GM18519 (cell line): Measurements from ENCODE around the gene DDX56.
"Not testable (repeated sequence)": the region's sequence is repeated elsewhere in the genome, so short reads cannot be mapped to it uniquely, and the experiment has no call there.

Experiments
- ATAC-seq: cut with Tn5 transposase; IDR thresholded peaks from one replicate; pipeline ENCODE4 v1.9.1; 2021; ENCODE audit warnings: mild to moderate bottlenecking, moderate library complexity; ENCODE audit not compliant: unreplicated experiment, low FRiP score

Gene DDX56

DNA sequence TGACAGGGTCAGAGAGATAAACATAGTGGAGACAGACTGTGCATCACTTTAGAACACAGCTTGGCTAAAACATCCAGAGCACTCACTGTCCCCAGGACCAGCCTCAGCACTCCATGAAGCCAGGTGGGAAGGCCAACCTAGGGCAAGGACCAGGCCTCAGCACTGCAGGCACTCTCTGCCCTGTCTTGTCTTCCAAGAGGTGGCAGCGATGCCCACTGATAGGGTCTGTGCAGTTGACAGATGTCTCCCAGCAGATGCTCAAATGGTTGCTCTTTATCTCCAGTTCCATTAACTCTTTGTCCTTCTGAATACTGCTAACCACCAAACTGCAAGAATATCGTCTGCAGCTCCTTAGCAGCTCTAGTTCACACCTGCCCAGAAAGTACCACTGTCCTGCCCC is 9.1 kb downstream of the DDX56 start:
- ATAC-seq = no peak

DNA sequence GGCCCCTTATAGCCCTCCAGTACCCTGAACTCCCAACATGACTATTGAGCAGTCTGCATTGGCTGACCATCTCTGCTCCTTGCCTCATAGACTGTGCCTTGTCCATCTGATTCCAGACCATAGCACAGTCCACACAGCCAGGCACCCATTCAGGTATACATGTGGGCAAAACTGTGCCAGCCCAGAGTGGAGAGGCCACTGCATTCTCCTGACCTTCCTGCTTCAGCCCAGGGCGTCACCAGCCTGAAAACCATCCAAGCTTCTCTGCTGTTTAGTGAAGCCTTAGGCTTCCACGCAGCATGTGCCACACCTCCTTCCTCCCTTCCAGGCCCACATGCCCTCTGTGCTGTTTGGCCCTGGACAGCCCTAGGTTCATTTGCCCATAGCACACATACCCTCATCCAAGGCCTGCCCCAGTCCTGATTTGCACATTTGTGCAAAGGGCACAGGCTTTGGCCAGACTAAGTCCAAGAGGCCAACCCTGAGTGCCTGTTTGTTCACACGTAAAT is 10.5 kb downstream of the DDX56 start:
- no peak for ATAC-seq

DNA sequence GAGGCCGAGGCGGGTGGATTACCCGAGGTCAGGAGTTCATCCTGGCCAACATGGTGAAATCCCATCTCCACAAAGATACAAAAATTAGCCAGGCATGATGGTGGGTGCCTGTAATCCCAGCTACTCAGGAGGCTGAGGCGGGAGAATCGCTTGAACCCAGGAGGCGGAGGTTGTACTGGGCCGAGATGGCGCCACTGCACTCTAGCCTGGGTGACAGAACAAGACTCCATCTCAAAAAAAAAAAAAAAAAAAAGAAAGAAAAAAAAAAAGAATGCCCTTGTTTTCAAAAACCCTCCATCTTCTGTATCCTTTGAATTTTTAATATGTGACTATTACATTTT is 11.1 kb downstream of the DDX56 start:
- not testable (repeated sequence) for ATAC-seq

- ATAC-seq = no peak
Measured at GRCh38 chr7:44561962-44562621, 11.6 kb downstream of the DDX56 start.

DNA sequence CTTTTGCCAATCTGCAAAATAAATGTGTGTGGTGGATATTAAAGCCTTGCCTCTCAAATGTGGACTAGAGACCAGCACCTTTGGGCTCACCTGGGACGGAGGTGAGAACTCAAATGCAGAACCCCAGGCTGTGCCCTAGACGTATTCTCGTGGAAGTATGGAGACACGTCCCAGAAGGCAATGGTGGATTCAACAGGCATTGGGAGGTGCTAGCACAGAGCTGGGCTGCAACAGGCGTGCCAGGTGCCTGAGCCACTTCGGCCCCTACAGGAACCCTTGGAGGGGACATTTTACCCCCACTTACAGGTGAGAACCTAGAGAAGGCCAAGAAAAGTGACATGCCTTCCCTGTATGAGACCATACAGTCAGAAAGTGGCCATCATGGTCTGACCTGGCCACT is 12.2 kb downstream of the DDX56 start:
- ATAC-seq = no peak

DNA sequence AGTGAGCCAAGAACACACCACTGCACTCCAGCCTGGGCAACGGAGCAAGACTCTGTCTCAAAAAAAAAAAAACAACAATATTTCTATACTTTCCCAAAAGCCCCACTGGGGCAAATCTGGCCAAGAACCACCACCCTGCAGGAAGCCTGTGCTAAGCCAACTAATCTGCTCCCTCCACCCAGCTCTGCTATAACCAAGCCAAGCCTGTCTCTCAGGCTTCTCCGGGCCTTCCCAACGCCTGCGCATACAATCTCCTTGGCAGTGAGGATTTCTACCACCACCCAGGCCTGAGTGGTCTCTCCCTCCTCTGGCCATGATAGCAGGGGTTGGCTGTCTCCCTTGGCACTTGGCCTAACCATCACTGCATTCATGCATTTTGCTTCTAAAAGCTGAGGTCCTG is 14.2 kb downstream of the DDX56 start:
- ATAC-seq = no peak

- ATAC-seq = no peak
Measured at GRCh38 chr7:44557485-44557884, 16.2 kb downstream of the DDX56 start.

DNA sequence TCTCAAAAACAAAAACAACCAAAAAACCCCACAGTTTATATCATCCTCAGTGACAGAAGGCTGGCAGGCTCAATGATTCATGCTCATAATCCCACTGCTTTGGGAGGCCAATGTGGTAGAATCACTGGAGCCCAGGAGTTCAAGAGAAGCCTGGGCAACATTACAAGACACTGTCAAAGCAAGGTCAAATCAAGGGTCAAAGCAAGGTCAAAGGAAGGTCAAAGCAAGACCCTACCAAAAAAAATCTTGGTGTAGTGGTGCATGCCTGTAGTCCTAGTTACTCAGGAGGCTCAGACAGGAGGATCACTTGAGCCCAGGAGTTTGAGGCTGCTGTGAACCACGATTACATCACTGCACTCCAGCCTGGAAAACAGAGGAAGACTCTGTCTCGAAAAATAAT is 18.4 kb downstream of the DDX56 start:
- ATAC-seq = no peak

GRCh38 chr7:44552473-44553005 is 21.2 kb downstream of the DDX56 start:
- ATAC-seq = not testable (repeated sequence)

DNA sequence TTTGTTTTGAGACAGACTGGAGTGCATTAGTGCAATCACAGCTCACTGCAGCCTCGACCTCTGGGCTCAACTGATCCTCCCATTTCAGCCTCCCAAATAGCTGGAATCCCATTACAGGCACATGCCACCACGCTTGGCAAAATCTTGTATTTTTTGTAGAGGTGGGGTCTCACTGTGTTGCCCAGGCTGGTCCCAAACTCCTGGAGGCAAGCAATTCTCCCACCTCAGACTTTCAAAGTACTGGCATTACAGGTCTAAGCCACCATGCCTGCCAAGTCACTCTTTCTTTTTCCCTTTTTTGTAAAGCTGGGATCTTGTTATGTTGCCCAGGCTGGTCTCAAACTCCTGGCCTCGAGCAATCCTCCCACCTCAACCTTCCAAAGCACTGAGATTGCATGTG is 24.3 kb downstream of the DDX56 start:
- ATAC-seq = no peak

DNA sequence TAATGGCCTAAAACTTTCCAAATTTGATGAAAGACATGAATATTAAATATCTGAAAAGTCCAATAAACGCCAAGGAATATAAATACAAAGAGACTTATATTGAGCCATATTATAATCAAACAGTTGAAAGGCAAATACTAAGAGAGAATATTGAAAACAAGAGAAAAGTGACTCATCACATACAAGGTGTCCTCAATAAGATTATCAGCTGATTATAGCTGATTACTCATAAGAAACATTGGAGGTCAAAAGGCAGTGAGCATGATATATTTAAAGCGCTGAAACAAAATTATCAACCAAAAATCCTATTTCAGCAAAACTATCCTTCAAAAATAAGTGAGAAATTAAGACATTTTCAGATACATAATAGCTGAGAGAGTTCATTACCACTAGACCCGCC is 24.8 kb downstream of the DDX56 start:
- ATAC-seq = no peak

DNA sequence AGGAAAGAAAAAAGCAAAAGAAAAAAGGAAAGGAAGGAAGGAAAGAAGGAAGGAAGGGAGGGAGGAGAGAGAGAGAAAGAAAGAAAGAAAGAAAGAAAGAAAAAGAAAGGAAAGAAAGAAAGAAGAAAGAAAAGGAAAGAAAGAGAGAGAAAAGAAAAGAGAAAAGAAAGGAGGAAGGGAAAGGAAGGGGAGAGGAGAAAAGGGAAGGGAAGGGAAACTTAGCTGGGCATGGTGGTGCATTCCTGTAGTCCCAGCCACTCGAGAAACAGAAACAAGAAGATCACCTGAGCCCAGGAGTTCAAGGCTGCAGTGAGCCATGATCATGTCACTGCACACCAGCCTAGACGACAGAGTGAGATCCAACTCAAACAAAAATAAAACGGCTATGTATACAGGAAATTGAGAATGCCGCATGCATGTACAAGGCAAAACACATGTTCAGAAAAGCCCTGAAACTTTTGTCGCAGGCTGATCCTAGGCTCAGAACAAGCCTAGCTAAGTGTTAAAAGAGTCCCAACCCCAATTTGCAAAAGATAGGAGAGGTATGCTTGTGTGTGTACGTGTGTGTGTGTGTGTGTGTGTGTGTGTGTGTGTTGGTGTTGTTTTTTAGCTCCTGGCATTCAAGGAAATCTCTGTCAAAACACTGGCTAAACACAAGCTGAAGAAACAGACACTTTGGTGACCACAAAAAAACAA is 26.0 kb downstream of the DDX56 start:
- ATAC-seq = no peak

- ATAC-seq = no peak
Measured at GRCh38 chr7:44541876-44542610, 31.7 kb downstream of the DDX56 start.

DNA sequence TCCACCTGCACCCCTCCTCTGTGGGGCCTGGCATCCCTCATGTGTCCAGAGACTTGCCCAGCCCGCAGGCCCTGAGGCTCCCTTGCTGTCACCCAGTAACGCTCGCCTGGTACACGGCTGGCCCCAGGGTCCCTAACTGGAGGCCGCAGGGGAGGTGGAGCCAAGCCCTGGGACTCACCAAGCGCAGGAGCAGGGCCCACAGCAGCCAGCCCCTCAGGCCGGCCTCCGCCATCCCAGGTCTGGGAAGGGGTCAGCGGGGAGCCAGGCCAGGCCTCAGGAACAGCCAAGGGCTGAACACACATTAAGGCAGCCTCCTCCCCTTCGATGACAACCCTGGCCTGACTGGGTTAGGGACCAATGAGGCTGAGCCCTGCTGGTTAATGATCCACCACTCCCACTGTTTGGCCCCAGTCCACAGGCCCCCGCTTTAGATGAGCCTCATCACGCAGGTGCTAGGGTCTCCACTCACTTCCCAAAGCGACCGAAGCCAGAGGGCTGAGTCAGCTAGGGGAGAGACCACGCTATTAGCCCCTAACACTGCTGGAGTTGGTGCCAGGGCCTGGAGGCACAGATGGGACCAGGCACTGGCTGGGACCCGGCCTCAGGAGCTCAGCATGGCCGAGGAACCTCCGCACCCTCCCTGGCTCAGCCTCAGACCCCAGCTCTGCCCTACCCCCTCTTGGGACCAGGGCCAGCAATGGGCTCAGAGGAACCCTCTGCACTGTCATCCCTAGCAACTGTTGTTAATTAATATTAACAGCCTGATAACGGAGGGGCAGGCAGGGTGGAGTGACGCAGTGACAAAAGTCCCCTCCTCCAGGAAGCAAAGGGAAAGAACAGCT is 32.5 kb downstream of the DDX56 start, which contains the start of gene NPC1L1:
TSS of gene NPC1L1 (minus strand) at position 303 of the 842 bp plus-strand sequence. CDS start at position 232, 71 bp downstream.
- no peak for ATAC-seq

- no peak for ATAC-seq
Measured at GRCh38 chr7:44540592-44541027, 33.1 kb downstream of the DDX56 start.

DNA sequence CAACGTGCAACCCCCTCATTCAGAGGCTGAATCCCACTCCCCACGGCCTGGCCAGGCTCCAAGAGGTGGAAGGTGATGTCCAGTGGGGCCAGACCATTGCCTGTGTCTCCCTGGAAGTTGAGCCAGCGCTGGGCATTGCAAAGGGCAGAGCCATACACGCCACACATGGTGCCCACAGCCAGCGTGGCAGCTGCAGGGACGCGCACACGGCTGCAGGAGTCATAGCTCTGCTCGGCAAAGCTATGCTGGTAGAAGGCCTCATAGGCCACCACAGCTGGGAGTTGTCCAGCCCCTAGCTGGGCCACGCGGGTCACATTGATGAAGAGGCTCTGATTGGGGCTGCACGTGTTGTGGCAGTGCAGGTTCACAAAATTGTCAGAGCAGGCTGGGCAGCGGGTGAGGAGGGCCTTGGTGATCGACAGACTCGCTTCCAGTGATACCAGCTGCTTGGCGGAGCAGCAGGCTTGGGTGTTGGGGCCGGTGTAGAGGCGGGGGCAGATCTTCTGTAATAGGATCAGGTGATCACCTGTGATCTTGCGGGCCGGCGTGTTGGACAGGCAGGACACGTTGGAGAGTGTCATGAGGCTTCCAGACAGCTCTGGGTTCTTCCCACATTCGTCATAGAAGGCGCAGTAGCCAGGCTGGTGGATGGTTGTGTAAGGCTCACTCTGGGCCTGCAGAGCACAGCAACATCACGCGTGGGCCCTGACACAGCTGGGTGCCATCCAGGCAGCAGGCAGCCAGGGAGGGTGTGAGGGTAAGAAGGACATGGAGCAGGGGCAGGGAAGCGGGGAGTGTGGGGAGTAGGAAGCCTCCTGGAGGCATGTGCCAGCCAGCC is 33.8 kb downstream of the DDX56 start:
- no peak for ATAC-seq

- ATAC-seq = no peak
Measured at GRCh38 chr7:44538798-44539668, 34.7 kb downstream of the DDX56 start.

GRCh38 chr7:44538093-44538797 is 35.5 kb downstream of the DDX56 start:
- no peak for ATAC-seq
